Measurements from ENCODE around the gene TLE1. TPM values are rescaled to one million over a fixed set of nuclear protein-coding genes. Genes with fewer than 3 reads are reported as not detected.

Gene TLE1
- total RNA-seq, 1 donor: 9.0 TPM

GRCh38 chr9:81560851-81561732 is 128.3 kb downstream of the TLE1 start:
- no peak for DNase-seq (ENCODE audit: insufficient read length, low spot score, missing footprints)
- Histone ChIP-seq H3K9me3 (ENCODE audit: low read depth, low read length) (no peaks in the 10 kb centered on the region), H3K4me2 (ENCODE audit: insufficient read depth, low read length) (no peak overlapping the region), H3K27me3 (ENCODE audit: insufficient read depth, low read length) (no peaks in the 10 kb centered on the region), H3K79me2 (ENCODE audit: insufficient read depth, low read length) (no peaks in the 10 kb centered on the region), H3K36me3 (ENCODE audit: insufficient read depth, low read length) (no peaks in the 10 kb centered on the region), H3K27ac (ENCODE audit: low read depth, low read length) (no peak overlapping the region), H3K4me3 (ENCODE audit: insufficient read depth, low read length) (no peak overlapping the region), H3K4me1 (ENCODE audit: insufficient read depth, low read length) (peaks cover 61% of the 10 kb centered on the region), H4K20me1 (ENCODE audit: insufficient read depth, low read length) (no peaks in the 10 kb centered on the region), H2AFZ (ENCODE audit: low read length) (no peak overlapping the region)
- TF ChIP-seq, protein P1, sequence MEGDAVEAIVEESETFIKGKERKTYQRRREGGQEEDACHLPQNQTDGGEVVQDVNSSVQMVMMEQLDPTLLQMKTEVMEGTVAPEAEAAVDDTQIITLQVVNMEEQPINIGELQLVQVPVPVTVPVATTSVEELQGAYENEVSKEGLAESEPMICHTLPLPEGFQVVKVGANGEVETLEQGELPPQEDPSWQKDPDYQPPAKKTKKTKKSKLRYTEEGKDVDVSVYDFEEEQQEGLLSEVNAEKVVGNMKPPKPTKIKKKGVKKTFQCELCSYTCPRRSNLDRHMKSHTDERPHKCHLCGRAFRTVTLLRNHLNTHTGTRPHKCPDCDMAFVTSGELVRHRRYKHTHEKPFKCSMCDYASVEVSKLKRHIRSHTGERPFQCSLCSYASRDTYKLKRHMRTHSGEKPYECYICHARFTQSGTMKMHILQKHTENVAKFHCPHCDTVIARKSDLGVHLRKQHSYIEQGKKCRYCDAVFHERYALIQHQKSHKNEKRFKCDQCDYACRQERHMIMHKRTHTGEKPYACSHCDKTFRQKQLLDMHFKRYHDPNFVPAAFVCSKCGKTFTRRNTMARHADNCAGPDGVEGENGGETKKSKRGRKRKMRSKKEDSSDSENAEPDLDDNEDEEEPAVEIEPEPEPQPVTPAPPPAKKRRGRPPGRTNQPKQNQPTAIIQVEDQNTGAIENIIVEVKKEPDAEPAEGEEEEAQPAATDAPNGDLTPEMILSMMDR (IDR thresholded peaks at IDR 0.05; ENCODE audit: extremely low read depth, low read depth, low read length): no peak

DNA sequence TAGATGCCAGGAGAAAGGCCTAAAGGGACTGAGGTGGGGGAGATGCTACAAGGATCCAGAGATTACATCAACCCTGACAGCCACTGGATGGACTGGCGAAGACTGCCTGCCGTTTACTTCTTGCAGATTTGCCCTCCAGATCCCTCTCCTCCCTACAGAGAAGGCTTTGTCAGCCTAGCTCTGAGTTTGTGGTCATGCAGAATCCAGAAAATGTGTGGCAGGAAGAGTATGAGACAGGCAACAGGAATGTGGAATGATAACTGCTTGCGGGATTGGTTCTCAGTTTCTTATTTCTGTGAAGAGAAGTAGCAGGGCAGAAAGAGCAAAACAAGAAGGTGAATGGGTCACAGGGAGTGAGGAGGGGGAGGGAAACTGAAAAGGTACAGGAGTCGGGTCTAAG is 129.6 kb downstream of the TLE1 start:
- TF ChIP-seq, protein P1 (IDR thresholded peaks at IDR 0.05; ENCODE audit: extremely low read depth, low read depth, low read length): no peak
- Histone ChIP-seq H2AFZ (ENCODE audit: low read length) (peak overlapping the region; percentile 49), H3K79me2 (ENCODE audit: insufficient read depth, low read length) (no peaks in the 10 kb centered on the region), H3K4me3 (ENCODE audit: insufficient read depth, low read length) (no peak overlapping the region), H3K4me2 (ENCODE audit: insufficient read depth, low read length) (peak overlapping the region; percentile 42), H4K20me1 (ENCODE audit: insufficient read depth, low read length) (no peaks in the 10 kb centered on the region), H3K36me3 (ENCODE audit: insufficient read depth, low read length) (no peaks in the 10 kb centered on the region), H3K9me3 (ENCODE audit: low read depth, low read length) (no peaks in the 10 kb centered on the region), H3K4me1 (ENCODE audit: insufficient read depth, low read length) (peaks cover 61% of the 10 kb centered on the region), H3K27ac (ENCODE audit: low read depth, low read length) (peak overlapping the region; percentile 66), H3K27me3 (ENCODE audit: insufficient read depth, low read length) (no peaks in the 10 kb centered on the region)
- DNase-seq (ENCODE audit: insufficient read length, low spot score, missing footprints): peak; percentile 88

GRCh38 chr9:81559197-81559596 is 130.2 kb downstream of the TLE1 start:
- Histone ChIP-seq H3K27ac (ENCODE audit: low read depth, low read length) (peak overlapping the region; percentile 57), H4K20me1 (ENCODE audit: insufficient read depth, low read length) (no peaks in the 10 kb centered on the region), H2AFZ (ENCODE audit: low read length) (no peak overlapping the region), H3K9me3 (ENCODE audit: low read depth, low read length) (no peaks in the 10 kb centered on the region), H3K4me3 (ENCODE audit: insufficient read depth, low read length) (no peak overlapping the region), H3K4me2 (ENCODE audit: insufficient read depth, low read length) (peak overlapping the region; percentile 42), H3K79me2 (ENCODE audit: insufficient read depth, low read length) (no peaks in the 10 kb centered on the region), H3K4me1 (ENCODE audit: insufficient read depth, low read length) (peaks cover 61% of the 10 kb centered on the region), H3K36me3 (ENCODE audit: insufficient read depth, low read length) (no peaks in the 10 kb centered on the region), H3K27me3 (ENCODE audit: insufficient read depth, low read length) (no peaks in the 10 kb centered on the region)
- TF ChIP-seq, protein P1 (IDR thresholded peaks at IDR 0.05; ENCODE audit: extremely low read depth, low read depth, low read length): no peak
- DNase-seq (ENCODE audit: insufficient read length, low spot score, missing footprints): no peak

DNA sequence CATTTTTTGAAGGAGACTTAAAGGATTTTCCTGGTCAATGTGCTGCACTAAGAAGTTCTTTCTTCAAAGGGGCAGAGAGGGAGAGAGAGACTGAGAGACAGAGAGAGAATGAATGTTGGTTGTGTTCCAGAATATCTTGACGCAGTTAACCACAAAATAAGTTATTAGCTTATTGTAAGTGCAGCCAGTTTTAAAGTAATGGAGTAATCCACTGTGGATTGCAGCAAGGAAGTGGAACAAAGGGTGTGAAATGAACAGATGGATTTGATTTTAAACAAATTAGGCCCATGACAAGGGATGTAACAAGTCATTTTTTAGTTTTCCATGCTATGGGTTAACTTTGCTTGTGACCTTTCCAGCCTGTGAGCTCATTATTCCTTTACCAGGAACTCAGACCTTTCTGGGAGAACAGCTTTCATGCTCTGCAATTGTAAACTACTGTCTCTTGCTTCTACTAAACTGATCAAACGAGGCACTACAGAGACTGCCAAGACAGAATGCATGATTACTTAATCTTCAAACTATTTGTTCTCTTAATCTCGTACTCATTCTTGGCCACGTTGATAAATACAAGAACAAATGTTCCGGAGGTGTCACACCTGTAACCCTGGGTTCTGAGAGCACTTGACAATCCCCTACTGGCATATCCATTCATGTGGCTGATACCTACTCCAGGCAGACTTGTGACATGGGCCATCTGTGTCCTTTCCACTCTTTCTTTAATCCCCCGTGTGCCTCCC is 131.1 kb downstream of the TLE1 start:
- Histone ChIP-seq H3K79me2 (ENCODE audit: insufficient read depth, low read length) (no peaks in the 10 kb centered on the region), H3K36me3 (ENCODE audit: insufficient read depth, low read length) (no peaks in the 10 kb centered on the region), H3K4me1 (ENCODE audit: insufficient read depth, low read length) (peaks cover 61% of the 10 kb centered on the region), H2AFZ (ENCODE audit: low read length) (no peak overlapping the region), H3K27me3 (ENCODE audit: insufficient read depth, low read length) (no peaks in the 10 kb centered on the region), H3K9me3 (ENCODE audit: low read depth, low read length) (no peaks in the 10 kb centered on the region), H4K20me1 (ENCODE audit: insufficient read depth, low read length) (no peaks in the 10 kb centered on the region), H3K4me2 (ENCODE audit: insufficient read depth, low read length) (peak overlapping the region; percentile 27), H3K4me3 (ENCODE audit: insufficient read depth, low read length) (no peak overlapping the region), H3K27ac (ENCODE audit: low read depth, low read length) (peak overlapping the region; percentile 57)
- TF ChIP-seq, protein P1 (IDR thresholded peaks at IDR 0.05; ENCODE audit: extremely low read depth, low read depth, low read length): no peak
- DNase-seq (ENCODE audit: insufficient read length, low spot score, missing footprints): no peak

All from osteoblast (primary cell).